PC-9 (cell line): Measurements from ENCODE around the gene LGALS8. TPM values are rescaled to one million over a fixed set of nuclear protein-coding genes. Genes with fewer than 3 reads are reported as not detected.
"Not testable (repeated sequence)": the region's sequence is repeated elsewhere in the genome, so short reads cannot be mapped to it uniquely, and the experiment has no call there.

ENCODE experiments used
- BruUV-seq: library from RNA; stranded (reverse); fragments of 400-500 nt; replicated peaks from 2 replicates; lab custom pipeline; 2021; lab: Mats Ljungman, UMichigan
- CTCF ChIA-PET: fragments of 300-600 bp; sonication (Branson Sonifier 250); formaldehyde crosslinking; loops from one replicate; lab custom pipeline; 2022; ENCODE audit warnings: antibody characterized with exemption; lab: Charles Lee
- POLR2A ChIA-PET: fragments of 300-600 bp; sonication (Branson Sonifier 250); formaldehyde crosslinking; loops from one replicate; lab custom pipeline; 2022; ENCODE audit warnings: antibody characterized with exemption; ENCODE audit not compliant: unreplicated experiment; lab: Charles Lee
- DNase-seq, 2 experiments: peaks; one replicate each; pipeline versions ENCODE4 v3.0.0 to v3.0.0-alpha.2; 2015 to 2022; ENCODE audit warnings: mixed read lengths in 1 of 2
- H2AFZ ChIP-seq: fragments of 200-600 bp; sonication (generic); 2 replicates; pipeline ENCODE4 v1.8.1; 2017; ENCODE audit warnings: antibody characterized with exemption
- H3F3A ChIP-seq: fragments of 200-600 bp; sonication (generic); 2 replicates; pipeline ENCODE4 v1.8.1; 2017; ENCODE audit warnings: antibody characterized with exemption, mild to moderate bottlenecking, low read depth; ENCODE audit not compliant: insufficient read depth
- H3K27ac ChIP-seq: fragments of 200-600 bp; sonication (generic); 2 replicates; pipeline ENCODE4 v1.6.1; 2016; ENCODE audit warnings: mixed run types
- H3K27me3 ChIP-seq: fragments of 200-600 bp; sonication (generic); 2 replicates; pipeline ENCODE4 v1.6.1; 2016; ENCODE audit warnings: low read depth, mixed run types; ENCODE audit not compliant: insufficient read depth
- H3K36me3 ChIP-seq: fragments of 200-600 bp; sonication (generic); 2 replicates; pipeline ENCODE4 v1.6.1; 2016; ENCODE audit warnings: low read depth, mixed run types
- H3K4me1 ChIP-seq: fragments of 200-600 bp; sonication (generic); replicated peaks from 2 replicates; pipeline ENCODE4 v1.6.1; 2016; ENCODE audit warnings: mixed run types; ENCODE audit not compliant: insufficient read depth
- H3K4me2 ChIP-seq: fragments of 200-600 bp; sonication (generic); 2 replicates; pipeline ENCODE4 v1.6.1; 2017; ENCODE audit warnings: mixed run types
- H3K4me3 ChIP-seq: fragments of 200-600 bp; sonication (generic); 2 replicates; pipeline ENCODE4 v1.6.1; 2016; ENCODE audit warnings: mixed run types
- H3K79me2 ChIP-seq: fragments of 200-600 bp; sonication (generic); 2 replicates; pipeline ENCODE4 v1.6.1; 2017; ENCODE audit warnings: low read depth, mixed run types
- H3K9me2 ChIP-seq: fragments of 200-600 bp; sonication (generic); 2 replicates; pipeline ENCODE4 v1.8.1; 2017; ENCODE audit warnings: mild to moderate bottlenecking; ENCODE audit not compliant: insufficient read depth
- H3K9me3 ChIP-seq: fragments of 200-600 bp; sonication (generic); 2 replicates; pipeline ENCODE4 v1.8.1; 2016; ENCODE audit warnings: low read depth; ENCODE audit not compliant: insufficient read depth
- H4K20me1 ChIP-seq: fragments of 200-600 bp; sonication (generic); 2 replicates; pipeline ENCODE4 v1.8.1; 2017; ENCODE audit not compliant: insufficient read depth
- EZH2 ChIP-seq: fragments of 200-600 bp; sonication (generic); IDR thresholded peaks from 2 replicates; pipeline ENCODE4 v1.8.0; 2017; ENCODE audit warnings: antibody characterized with exemption, low read depth
- intact Hi-C: fragments of 100-400 bp; cut with micrococcal nuclease; formaldehyde crosslinking; loops from one replicate; pipeline ENCODE4 v1.10.0; 2022; ENCODE audit not compliant: unreplicated experiment
- total RNA-seq: library from RNA; stranded (reverse); gene quantifications from 2 replicates; pipeline ENCODE4 v1.2.3, GENCODE V29; 2021
- TF ChIP-seq, protein P1 (sequence below): fragments of 200-600 bp; sonication (generic); conservative IDR thresholded peaks from 2 replicates; pipeline ENCODE4 v1.6.1; 2017; ENCODE audit warnings: mixed run types, antibody characterized with exemption, mild to moderate bottlenecking, moderate library complexity

The LGALS8 gene
- total RNA-seq, 1 experiment from 2014 or later, result 59.2 TPM

DNA sequence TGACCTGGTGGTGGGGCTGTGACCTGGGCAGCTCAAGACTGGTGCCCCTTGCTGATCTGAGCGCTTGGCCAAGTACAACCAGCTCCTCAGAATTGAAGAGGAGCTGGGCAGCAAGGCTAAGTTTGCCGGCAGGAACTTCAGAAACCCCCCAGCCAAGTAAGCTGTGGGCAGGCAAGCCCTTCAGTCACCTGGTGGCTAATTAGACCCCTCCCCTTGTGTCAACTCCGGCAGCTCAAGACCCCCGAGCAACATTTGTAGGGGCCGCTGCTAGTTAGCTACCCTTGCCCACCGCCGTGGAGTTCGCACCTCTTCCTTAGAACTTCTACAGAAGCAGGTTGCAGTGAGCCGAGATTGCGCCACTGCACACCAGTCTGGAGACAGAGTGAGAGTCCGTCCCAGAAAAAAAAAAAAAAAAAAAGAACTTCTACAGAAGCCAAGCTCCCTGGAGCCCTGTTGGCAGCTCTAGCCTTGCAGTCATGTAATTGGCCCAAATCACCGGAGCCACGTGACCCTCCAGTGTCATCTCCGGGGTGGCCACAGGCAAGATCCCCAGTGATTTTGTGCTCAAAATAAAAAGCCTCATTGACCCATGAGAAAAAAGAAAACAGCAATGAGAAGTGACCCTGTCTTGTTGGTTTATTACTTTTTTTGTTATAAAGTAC is 39.3 kb upstream of the LGALS8 start:
- Histone ChIP-seq H2AFZ (no peak overlapping the region), H3K27ac (no peak overlapping the region), H3K36me3 (no peaks in the 10 kb centered on the region), H3K9me2 (no peaks in the 10 kb centered on the region), H3F3A (peaks cover 5% of the 10 kb centered on the region; the same call in 1 of the 2 replicates), H3K4me3 (no peak overlapping the region), H4K20me1 (no peaks in the 10 kb centered on the region), H3K4me1 (peaks cover 16% of the 10 kb centered on the region), H3K27me3 (no peaks in the 10 kb centered on the region), H3K79me2 (no peaks in the 10 kb centered on the region), H3K9me3 (no peaks in the 10 kb centered on the region), H3K4me2 (no peak overlapping the region)
- ChIA-PET POLR2A (interaction anchor here (0.6 kb wide), 1 partner anchor 19 kb away, joined by 4 read pairs; no protein-coding TSS in a partner anchor), CTCF (no interaction called here)
- BruUV-seq, result no TSS peak
- TF ChIP-seq, protein P1, sequence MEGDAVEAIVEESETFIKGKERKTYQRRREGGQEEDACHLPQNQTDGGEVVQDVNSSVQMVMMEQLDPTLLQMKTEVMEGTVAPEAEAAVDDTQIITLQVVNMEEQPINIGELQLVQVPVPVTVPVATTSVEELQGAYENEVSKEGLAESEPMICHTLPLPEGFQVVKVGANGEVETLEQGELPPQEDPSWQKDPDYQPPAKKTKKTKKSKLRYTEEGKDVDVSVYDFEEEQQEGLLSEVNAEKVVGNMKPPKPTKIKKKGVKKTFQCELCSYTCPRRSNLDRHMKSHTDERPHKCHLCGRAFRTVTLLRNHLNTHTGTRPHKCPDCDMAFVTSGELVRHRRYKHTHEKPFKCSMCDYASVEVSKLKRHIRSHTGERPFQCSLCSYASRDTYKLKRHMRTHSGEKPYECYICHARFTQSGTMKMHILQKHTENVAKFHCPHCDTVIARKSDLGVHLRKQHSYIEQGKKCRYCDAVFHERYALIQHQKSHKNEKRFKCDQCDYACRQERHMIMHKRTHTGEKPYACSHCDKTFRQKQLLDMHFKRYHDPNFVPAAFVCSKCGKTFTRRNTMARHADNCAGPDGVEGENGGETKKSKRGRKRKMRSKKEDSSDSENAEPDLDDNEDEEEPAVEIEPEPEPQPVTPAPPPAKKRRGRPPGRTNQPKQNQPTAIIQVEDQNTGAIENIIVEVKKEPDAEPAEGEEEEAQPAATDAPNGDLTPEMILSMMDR, result no peak
- TF ChIP-seq EZH2, result no peak
- DNase-seq, result no peak
- intact Hi-C loops, result no loop called here

DNA sequence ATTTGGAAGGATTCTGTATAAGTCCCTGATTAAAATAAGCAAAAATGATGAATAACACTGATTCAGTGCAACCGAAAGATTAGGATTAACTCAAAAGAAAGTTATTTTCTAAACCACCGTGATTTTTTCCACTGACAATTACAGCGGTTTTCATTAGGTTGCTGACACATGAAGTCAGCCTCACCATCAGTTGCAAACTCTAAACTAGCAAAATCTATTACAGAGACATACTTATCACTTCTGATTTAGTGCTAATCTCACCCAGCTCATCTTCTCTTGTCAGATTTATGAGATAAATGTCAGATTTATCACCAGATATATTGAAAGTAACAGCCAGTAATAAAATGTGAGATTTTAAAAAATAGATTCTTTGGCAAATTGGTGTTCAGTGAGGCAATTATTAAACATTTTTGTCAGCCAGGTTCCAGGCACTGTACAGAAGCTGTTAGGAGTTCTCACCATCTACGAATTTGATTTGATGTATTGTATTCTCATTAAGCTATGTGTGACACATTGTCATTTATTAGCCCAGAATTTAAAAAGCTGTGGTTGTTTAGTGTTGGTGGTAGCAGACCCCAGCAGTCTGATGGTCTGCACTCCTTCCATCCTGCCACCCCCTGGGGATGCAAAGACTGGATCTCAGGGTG is 37.3 kb upstream of the LGALS8 start:
- H3K4me3 ChIP-seq, result no peak overlapping the region
- no peaks in the 10 kb centered on the region for H4K20me1 ChIP-seq
- H3K9me3 ChIP-seq, result no peaks in the 10 kb centered on the region
- no peaks in the 10 kb centered on the region for H3F3A ChIP-seq
- no peaks in the 10 kb centered on the region for H3K27me3 ChIP-seq
- H2AFZ ChIP-seq, result no peak overlapping the region
- H3K27ac ChIP-seq, result no peak overlapping the region
- H3K4me2 ChIP-seq, result no peak overlapping the region
- no peak for TF ChIP-seq EZH2
- no TSS peak for BruUV-seq
- POLR2A ChIA-PET, result no interaction called here
- CTCF ChIA-PET, result no interaction called here
- DNase-seq, result no peak
- intact Hi-C loops, result no loop called here
- peaks cover 4% of the 10 kb centered on the region for H3K4me1 ChIP-seq
- H3K79me2 ChIP-seq, result no peaks in the 10 kb centered on the region
- H3K9me2 ChIP-seq, result no peaks in the 10 kb centered on the region
- H3K36me3 ChIP-seq, result no peaks in the 10 kb centered on the region

DNA sequence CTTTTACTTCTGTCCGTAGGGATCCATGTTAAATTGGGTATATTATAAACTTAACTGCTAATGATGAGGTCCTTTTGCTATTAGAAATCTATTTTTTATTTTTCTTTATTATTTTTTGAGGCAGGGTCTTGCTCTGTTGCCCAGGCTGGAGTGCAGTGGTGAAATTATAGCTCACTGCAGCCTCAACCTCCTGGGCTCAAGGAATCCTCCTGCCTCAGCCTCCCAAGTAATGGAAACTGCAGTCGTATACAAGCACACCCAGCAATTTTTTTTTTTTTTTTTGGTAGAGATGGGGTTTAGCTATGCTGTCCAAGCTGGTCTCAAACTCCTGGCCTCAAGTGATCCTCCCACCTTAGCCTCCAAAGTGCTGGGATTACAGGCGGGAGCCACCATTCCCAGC is 34.6 kb upstream of the LGALS8 start:
- H3K27ac ChIP-seq, H3K4me3 ChIP-seq, H3K79me2 ChIP-seq, H3K9me3 ChIP-seq, H4K20me1 ChIP-seq, BruUV-seq, H3K27me3 ChIP-seq, H2AFZ ChIP-seq, intact Hi-C loops, POLR2A ChIA-PET, DNase-seq, H3K9me2 ChIP-seq, H3K36me3 ChIP-seq, H3F3A ChIP-seq, H3K4me2 ChIP-seq, CTCF ChIA-PET: not testable (repeated sequence)
- H3K4me1 ChIP-seq, result peaks cover 20% of the 10 kb centered on the region

DNA sequence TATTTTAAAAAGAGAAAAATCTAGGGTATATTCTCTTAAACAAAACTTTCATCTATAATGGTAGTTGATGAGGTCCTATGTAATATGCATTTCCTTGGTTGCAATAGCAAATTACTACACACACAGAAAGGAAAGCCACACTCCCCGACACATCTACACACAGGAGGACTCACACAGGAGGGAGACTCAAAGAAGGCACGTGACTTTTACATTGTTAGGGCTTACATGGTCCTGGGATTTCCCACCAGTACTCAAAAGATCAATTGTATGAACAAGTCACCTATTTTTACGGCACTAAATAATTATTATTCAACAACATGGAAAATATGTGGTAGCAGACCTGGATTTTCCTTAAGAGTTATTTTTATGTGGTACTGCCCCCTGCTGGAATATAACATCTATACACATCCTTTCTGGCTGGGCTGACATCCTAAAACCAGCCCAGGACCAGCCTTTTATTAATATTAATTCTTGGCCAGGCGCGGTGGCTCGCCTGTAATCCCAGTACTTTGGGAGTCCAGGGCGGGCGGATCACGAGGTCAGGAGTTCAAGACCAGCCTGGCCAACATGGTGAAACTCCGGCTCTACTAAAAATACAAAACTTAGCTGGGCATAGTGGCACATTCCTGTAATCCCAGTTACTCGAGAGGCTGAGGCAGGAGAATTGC is 33.9 kb upstream of the LGALS8 start:
- Histone ChIP-seq H3K79me2 (no peaks in the 10 kb centered on the region), H3K36me3 (no peaks in the 10 kb centered on the region), H3K9me3 (no peaks in the 10 kb centered on the region), H3K27me3 (no peaks in the 10 kb centered on the region), H2AFZ (no peak overlapping the region), H3K27ac (no peak overlapping the region), H3K4me1 (peaks cover 23% of the 10 kb centered on the region), H3K9me2 (no peaks in the 10 kb centered on the region), H3F3A (peaks cover 5% of the 10 kb centered on the region; the same call in 1 of the 2 replicates), H3K4me3 (no peak overlapping the region), H3K4me2 (no peak overlapping the region), H4K20me1 (no peaks in the 10 kb centered on the region)
- no peak for TF ChIP-seq EZH2
- TF ChIP-seq, protein P1, result peak; percentile 87
- no peak for DNase-seq
- ChIA-PET POLR2A (no interaction called here), CTCF (interaction anchor here (0.6 kb wide), 1 partner anchor 34 kb away, joined by 7 read pairs; no protein-coding TSS in a partner anchor)
- intact Hi-C loops, result loop anchor here (5.0 kb wide), 1 partner anchor 42 kb away; no protein-coding TSS in a partner anchor
- no TSS peak for BruUV-seq
